Keratinocyte (primary cell): ENCODE data around the gene CUL2.

Experiments used
- EZH2 ChIP-seq: IDR thresholded peaks from one replicate; pipeline ENCODE4 v1.6.1; 2012; ENCODE audit warnings: inconsistent platforms, mild to moderate bottlenecking, low read length, moderate library complexity
- TF ChIP-seq, protein P1 (sequence below), 3 experiments: IDR thresholded peaks in 1 of 3; conservative IDR thresholded peaks in 1 of 3; optimal IDR thresholded peaks in 1 of 3; 2 replicates in 2 of 3; 3 replicates in 1 of 3; pipeline versions ENCODE3 to v1.5.1; 2011; ENCODE audit warnings: low read length in 3 of 3, mild to moderate bottlenecking in 3 of 3, moderate library complexity in 2 of 3, control low read depth in 1 of 3, inconsistent platforms in 1 of 3; ENCODE audit not compliant: insufficient read depth in 2 of 3; ENCODE audit errors: extremely low read depth in 1 of 3

DNA sequence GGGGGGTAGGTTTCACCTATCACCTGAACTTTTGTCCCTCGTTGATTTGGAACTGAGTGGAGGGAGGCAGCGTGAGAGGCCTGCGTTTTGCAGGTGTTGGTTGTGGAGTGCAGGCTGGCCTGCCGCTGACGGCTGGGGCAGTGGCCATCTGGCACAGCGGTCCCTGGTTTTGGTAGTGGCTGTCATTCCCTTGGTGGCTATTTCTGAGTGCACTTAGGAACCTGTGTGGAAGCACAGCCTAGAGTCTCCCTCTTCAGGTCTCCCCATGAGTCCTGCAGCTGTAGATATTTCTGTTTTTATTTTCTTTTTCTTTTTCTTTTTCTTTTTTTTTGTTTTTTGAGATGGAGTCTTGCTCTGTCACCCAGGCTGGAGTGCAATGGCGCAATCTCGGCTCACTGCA lies 129.2 kb downstream of the CUL2 start:
- TF ChIP-seq, protein P1, sequence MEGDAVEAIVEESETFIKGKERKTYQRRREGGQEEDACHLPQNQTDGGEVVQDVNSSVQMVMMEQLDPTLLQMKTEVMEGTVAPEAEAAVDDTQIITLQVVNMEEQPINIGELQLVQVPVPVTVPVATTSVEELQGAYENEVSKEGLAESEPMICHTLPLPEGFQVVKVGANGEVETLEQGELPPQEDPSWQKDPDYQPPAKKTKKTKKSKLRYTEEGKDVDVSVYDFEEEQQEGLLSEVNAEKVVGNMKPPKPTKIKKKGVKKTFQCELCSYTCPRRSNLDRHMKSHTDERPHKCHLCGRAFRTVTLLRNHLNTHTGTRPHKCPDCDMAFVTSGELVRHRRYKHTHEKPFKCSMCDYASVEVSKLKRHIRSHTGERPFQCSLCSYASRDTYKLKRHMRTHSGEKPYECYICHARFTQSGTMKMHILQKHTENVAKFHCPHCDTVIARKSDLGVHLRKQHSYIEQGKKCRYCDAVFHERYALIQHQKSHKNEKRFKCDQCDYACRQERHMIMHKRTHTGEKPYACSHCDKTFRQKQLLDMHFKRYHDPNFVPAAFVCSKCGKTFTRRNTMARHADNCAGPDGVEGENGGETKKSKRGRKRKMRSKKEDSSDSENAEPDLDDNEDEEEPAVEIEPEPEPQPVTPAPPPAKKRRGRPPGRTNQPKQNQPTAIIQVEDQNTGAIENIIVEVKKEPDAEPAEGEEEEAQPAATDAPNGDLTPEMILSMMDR (optimal IDR thresholded peaks at IDR 0.05 in 1 of 3, IDR thresholded peaks at IDR 0.05 in 1 of 3, conservative IDR thresholded peaks at IDR 0.05 in 1 of 3; ENCODE audit: extremely low read depth in 1 of 3, insufficient read depth in 2 of 3, low read length in 3 of 3) = peak; percentile 19 to 38 (median 34)
- no peak for TF ChIP-seq EZH2
